Hepatocyte (in vitro differentiated cells): ENCODE data around the gene WTAP. TPM values are rescaled to one million over a fixed set of nuclear protein-coding genes. Genes with fewer than 3 reads are reported as not detected.

Experiments used
- DNase-seq: peaks from one replicate; pipeline ENCODE4 v3.0.0-alpha.2; 2016; ENCODE audit warnings: low spot score
- H2AFZ ChIP-seq: fragments of 200-600 bp; sonication (generic); 2 replicates; pipeline ENCODE4 v1.6.0; 2016; ENCODE audit warnings: antibody characterized with exemption, mild to moderate bottlenecking
- H3K27ac ChIP-seq: fragments of 200-600 bp; sonication (generic); 2 replicates; pipeline ENCODE4 v1.5.1; 2016; ENCODE audit warnings: mild to moderate bottlenecking
- H3K27me3 ChIP-seq: fragments of 200-600 bp; sonication (generic); 2 replicates; pipeline ENCODE4 v1.6.1; 2016
- H3K36me3 ChIP-seq: fragments of 200-600 bp; sonication (generic); replicated peaks from 2 replicates; pipeline ENCODE4 v1.5.1; 2016; ENCODE audit warnings: low read depth; ENCODE audit not compliant: insufficient read depth
- H3K4me1 ChIP-seq: fragments of 200-600 bp; sonication (generic); 2 replicates; pipeline ENCODE4 v1.5.1; 2016; ENCODE audit warnings: mild to moderate bottlenecking, moderate library complexity; ENCODE audit not compliant: insufficient read depth
- H3K4me2 ChIP-seq: fragments of 200-600 bp; sonication (generic); 2 replicates; pipeline ENCODE4 v1.6.0; 2016
- H3K4me3 ChIP-seq: fragments of 200-600 bp; sonication (generic); 2 replicates; pipeline ENCODE4 v1.5.1; 2016; ENCODE audit warnings: mild to moderate bottlenecking
- H3K79me2 ChIP-seq: fragments of 200-600 bp; sonication (generic); 2 replicates; pipeline ENCODE4 v1.6.0; 2017; ENCODE audit warnings: mild to moderate bottlenecking
- H3K9me2 ChIP-seq: fragments of 200-600 bp; sonication (generic); replicated peaks from 2 replicates; pipeline ENCODE4 v1.6.0; 2017; ENCODE audit warnings: mild to moderate bottlenecking; ENCODE audit not compliant: insufficient read depth
- H3K9me3 ChIP-seq: fragments of 200-600 bp; sonication (generic); 2 replicates; pipeline ENCODE4 v1.5.1; 2016; ENCODE audit warnings: low read depth, mild to moderate bottlenecking
- H4K20me1 ChIP-seq: fragments of 200-600 bp; sonication (generic); 2 replicates; pipeline ENCODE4 v1.6.0; 2016; ENCODE audit warnings: mild to moderate bottlenecking; ENCODE audit not compliant: insufficient read depth, poor library complexity, severe bottlenecking
- CTCF ChIP-seq: fragments of 200-600 bp; sonication (generic); IDR thresholded peaks from 2 replicates; pipeline ENCODE4 v1.5.1; 2016; ENCODE audit warnings: antibody characterized with exemption, mild to moderate bottlenecking; ENCODE audit not compliant: poor library complexity
- EZH2 ChIP-seq: fragments of 200-600 bp; sonication (generic); IDR thresholded peaks from 2 replicates; pipeline ENCODE4 v1.6.1; 2016; ENCODE audit warnings: antibody characterized with exemption, mild to moderate bottlenecking, borderline replicate concordance
- EZH2phosphoT487 ChIP-seq: fragments of 200-600 bp; sonication (generic); IDR thresholded peaks from one replicate; pipeline ENCODE4 v1.6.1; 2018; ENCODE audit warnings: antibody characterized with exemption, mild to moderate bottlenecking, low read depth, moderate library complexity; ENCODE audit not compliant: unreplicated experiment, severe bottlenecking
- WGBS: methylation state at CpG from one replicate; pipeline ENCODE4 v1.1.6; 2016; ENCODE audit warnings: low lambda C conversion rate; ENCODE audit errors: missing lambda C conversion rate; 5-methylcytosine and 5-hydroxymethylcytosine counted together
- polyA plus RNA-seq: library from polyadenylated mRNA; unstranded; fragments of >200 nt; fragmentation: Nextera tagmentation; extraction: Ambion mirVana; gene quantifications from 2 replicates; pipeline ENCODE4 v1.2.1, GENCODE V29; 2016
- total RNA-seq: library from RNA; depleted of rRNA; stranded (reverse); fragments of >200 nt; gene quantifications from 2 replicates; pipeline ENCODE4 v1.2.3, GENCODE V29; 2014

Gene WTAP
- total and polyA plus RNA-seq, 2 experiments from 2014 or later, result 84.6 to 101 TPM

GRCh38 chr6:159692303-159693127 is 34.8 kb upstream of the WTAP start:
- Histone ChIP-seq H3K4me3 (peak overlapping the region; percentile 94), H3K36me3 (no peaks in the 10 kb centered on the region), H3K9me2 (no peaks in the 10 kb centered on the region), H3K27me3 (no peaks in the 10 kb centered on the region), H3K4me2 (peak overlapping the region; percentile 90), H3K9me3 (no peaks in the 10 kb centered on the region), H4K20me1 (no peaks in the 10 kb centered on the region), H2AFZ (peak overlapping the region; percentile 67), H3K79me2 (peaks cover 53% of the 10 kb centered on the region), H3K27ac (peak overlapping the region; percentile 99), H3K4me1 (peaks cover 10% of the 10 kb centered on the region)
- WGBS, result 4% methylated on average over 57 of the region's 66 CpGs
- peak; percentile 67 for DNase-seq
- no peak for TF ChIP-seq EZH2phosphoT487
- TF ChIP-seq CTCF, result no peak
- TF ChIP-seq EZH2, result no peak

- peak; percentile 92 for DNase-seq
- Histone ChIP-seq H3K4me3 (peak within 1 kb of the TSS; percentile 94), H3K4me1 (peaks cover 10% of the 10 kb centered on the region), H3K36me3 (no peaks in the 10 kb centered on the region), H3K27me3 (no peaks in the 10 kb centered on the region), H3K27ac (peak within 1 kb of the TSS; percentile 99), H3K4me2 (peak within 1 kb of the TSS; percentile 90), H3K9me3 (no peaks in the 10 kb centered on the region), H2AFZ (peak within 1 kb of the TSS; percentile 85), H4K20me1 (no peaks in the 10 kb centered on the region), H3K79me2 (peaks cover 45% of the 10 kb centered on the region), H3K9me2 (no peaks in the 10 kb centered on the region)
- TF ChIP-seq CTCF (no peak), EZH2 (no peak), EZH2phosphoT487 (no peak)
- WGBS, result under 1% methylated on average over 33 of the region's 74 CpGs
Measured at GRCh38 chr6:159693128-159693893, 34.0 kb upstream of the WTAP start, which contains the start of gene SOD2. Gene SOD2, minus strand, starts transcription at chr6:159693241. Its CDS starts 74 bp downstream, at chr6:159693167.

GRCh38 chr6:159693894-159694545 is 33.3 kb upstream of the WTAP start:
- Histone ChIP-seq H3K36me3 (no peaks in the 10 kb centered on the region), H2AFZ (peak overlapping the region; percentile 85), H3K79me2 (peaks cover 38% of the 10 kb centered on the region), H3K27me3 (no peaks in the 10 kb centered on the region), H3K4me2 (peak overlapping the region; percentile 90), H3K9me3 (no peaks in the 10 kb centered on the region), H3K4me1 (peaks cover 10% of the 10 kb centered on the region), H4K20me1 (no peaks in the 10 kb centered on the region), H3K9me2 (no peaks in the 10 kb centered on the region), H3K27ac (peak overlapping the region; percentile 99), H3K4me3 (peak overlapping the region; percentile 94)
- 38% methylated on average over 14 of the region's 14 CpGs for WGBS
- no peak for TF ChIP-seq CTCF
- peak; percentile 58 for DNase-seq
